OCI-M2 (cell line): ENCODE measurements around the gene TLR5.

ENCODE experiments used
- DNase-seq: peaks from one replicate; lab custom pipeline; 2025; ENCODE audit not compliant: unreplicated experiment; lab: John Stamatoyannopoulos, UW

The TLR5 gene

DNA sequence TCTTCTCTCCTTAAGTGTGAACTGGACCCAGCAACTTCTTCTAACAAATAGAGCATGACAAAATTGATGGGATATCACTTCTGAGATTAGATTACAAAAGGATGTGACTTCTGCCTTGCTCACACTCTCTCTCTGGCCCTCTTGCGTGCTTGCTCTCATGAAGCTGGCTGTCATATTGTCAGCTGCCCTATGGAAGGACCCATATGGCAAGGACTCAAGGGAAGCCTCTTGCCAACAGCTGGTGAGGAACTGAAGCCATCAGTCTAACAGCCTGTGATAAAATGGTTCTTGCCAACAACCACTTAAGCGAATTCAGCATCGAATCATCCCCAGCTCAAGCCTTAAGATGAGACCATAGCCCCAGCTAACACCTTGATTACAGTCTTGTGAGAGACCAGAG is 4.8 kb upstream of the TLR5 start:
- DNase-seq, result no peak

DNA sequence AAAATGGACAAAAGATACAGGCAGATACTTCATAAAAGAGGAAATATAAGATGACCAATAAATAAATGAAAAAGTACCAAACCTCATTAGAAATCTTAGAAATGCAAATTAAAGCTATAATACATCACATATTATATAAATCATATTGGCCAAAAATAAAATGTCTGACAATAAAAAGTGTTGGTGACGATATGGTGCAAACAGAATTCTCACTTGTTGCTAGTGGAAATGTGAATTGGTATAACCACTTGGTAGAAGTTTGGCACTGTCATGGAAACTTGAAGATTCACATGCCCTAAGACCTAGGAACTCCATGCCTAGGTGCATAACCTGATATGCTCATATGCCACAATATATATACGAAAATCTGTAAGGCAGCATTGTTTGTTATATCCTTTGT is 4.4 kb upstream of the TLR5 start:
- no peak for DNase-seq

DNA sequence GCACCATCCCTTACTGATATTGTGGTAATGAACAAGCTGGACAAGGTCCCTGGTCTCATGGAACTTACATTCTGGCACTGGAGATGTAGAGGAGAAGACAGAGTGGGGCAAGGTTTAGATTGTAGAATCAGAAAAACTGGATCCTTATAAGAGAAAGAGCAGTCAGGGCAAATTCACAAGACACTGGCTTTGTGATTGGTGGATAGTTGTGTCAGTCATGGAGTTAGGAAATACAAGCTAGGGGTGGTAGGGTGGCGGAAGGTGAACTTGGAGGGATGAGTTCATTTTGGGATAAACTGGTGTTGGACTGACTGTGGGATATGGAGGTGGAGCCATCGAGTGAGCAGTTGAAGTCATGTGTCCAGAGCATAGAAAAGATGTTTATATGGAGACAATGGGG is 3.7 kb upstream of the TLR5 start:
- no peak for DNase-seq

DNA sequence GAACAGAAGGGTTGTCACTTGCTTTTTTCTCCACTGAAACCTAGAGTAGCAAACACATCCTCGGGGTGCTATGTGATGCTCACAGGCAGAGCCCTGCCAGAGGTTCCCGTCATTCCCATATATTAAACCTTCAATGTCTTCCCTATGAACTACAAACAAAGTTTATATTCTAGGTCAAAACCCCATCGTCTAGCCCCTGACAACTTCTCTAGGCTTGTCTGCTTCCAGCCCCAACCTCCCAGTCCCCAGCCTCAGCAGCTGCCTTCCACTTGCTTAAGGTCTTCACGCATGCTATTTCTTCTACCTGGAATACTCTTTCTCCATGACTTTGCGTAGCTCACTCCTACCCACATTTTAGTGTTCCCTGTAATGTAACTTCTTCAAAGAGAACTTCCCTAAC is 1.9 kb upstream of the TLR5 start:
- no peak for DNase-seq

DNA sequence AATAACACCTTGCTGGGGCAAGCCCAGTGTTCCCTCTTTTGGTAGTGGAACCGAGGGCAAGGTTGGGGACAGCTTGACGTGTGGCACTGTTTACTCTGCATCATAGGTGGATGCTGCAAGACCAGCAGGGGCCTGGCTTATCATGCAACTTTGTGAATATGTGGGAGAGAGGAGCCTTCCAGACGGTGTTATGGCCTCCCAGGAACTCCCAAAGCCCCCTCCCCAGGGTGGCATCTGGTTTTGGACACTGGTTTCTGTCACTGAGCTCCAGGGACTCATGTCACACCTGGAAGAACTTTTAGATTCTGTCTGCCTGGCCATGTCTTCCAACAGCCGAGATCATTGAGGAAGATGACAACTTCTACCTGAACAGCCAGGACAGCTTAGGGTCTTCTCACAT is 1.4 kb upstream of the TLR5 start:
- DNase-seq, result no peak

DNA sequence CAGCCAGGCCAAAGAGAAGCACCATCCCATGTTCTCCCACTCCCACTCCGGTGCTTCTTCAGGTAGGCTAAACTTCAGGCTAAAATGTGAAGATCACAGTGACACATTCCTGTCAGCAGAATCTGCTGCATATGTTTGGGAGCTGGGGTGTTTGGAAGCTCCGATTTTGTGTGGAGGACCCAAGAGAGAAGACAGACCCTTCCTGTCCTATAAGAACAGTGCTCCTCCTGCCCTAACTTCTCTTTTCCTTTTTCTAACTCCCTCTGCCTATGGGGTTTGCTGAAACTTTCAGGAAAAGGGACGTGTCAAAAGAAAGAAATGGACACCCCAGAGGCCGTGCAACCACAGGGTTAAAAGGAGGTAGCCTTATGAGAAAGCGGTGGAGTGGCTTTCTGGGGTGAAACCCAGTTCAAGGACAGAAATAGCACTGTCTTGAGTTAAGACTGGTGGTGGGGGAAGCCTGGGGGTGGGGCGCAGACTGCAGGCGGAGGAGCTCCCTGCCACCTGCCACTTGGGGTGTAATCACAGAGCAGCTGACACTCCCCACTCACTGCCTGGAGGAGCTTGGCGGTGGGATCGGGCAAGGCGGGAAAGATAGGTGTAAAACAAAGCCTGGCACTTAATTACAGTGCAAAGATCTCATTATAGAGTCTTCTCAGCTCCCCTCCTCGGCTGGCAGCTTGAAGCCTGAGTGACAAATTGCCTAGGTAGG is 645 bp upstream of the TLR5 start:
- no peak for DNase-seq

DNA sequence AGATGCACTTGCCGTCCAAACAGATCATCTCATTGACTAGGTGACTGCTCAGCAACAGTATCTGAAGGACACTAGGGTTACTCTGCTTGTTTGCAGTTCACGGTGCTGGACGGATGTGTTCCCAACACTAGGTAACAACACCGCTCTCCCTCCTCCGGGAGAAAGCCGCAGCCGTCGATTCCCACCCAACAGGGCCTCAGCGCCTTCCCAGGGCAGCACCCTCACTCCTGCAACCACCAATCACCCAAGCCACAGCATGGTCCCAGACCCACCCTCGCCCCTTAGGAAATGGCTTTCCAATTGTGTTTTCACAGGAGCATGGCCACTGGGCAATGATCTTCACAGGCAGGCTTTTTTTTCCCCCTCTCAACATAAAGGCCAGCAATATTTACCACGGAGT is 779 bp downstream of the TLR5 start:
- no peak for DNase-seq

DNA sequence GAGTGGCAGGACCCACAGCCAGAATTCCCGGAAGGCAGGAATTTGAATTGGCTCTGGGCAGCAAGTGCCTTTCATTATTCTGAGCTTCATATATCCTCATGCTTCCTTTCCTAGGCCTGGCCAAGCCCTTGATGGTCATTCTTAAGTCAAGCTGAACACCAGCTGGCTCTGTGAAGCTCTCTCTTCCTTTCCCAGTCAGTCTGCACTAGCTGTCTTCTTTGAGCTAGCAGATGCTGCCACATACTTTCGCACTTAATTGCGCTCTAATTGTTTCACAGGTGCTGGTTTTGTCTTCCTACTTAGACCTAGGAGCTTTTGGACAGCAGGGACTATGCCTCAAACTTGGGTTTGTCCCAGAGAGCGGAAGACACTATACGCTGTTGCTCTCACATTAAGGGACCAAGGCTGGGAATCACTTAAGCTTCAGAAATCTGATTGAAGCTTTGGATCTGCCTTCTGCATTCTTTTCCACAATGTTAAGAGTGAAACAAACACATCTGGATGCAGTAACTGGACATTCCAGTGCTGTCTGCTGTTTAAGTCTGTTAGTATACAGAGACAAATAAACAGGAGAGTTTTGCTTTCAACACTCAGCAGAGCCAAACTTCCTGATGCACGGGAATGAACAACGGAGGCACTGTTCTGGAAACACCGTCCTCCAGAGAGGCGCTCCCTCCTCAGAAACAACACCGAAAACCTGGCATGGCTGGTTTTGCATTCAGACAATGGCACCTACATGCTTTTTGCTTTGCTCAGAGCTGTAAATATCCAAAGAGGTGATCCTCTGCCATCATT is 2.2 kb downstream of the TLR5 start:
- DNase-seq, result no peak

DNA sequence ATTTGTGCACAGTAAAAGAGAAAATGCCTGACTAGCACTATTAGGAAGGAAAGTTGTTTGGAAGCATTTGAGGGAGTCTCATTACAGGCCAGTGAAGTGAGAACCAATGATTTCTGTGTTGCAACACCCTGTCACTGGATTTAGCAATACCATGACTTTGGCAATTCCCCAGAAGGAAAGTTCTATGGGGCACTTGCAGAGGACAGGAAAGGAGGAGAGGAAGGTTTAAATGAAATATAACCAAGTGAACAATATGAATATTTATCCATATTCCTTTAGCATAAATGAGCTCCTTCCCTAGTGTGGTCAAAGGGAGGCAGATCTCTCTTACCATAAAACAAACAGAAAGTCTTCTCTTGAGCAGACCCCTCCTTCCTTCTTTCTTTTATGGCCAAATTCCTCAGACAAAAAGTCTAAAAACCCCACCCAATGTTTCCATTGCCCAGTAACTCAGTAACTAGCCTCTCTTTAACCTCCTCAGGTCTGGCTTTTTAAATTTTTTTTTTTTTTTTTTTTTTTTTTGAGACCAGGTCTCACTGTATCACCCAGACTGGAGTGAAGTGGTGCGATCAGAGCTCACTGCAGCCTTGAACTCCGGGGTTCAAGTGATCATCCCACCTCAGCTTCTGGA is 5.5 kb downstream of the TLR5 start:
- no peak for DNase-seq

DNA sequence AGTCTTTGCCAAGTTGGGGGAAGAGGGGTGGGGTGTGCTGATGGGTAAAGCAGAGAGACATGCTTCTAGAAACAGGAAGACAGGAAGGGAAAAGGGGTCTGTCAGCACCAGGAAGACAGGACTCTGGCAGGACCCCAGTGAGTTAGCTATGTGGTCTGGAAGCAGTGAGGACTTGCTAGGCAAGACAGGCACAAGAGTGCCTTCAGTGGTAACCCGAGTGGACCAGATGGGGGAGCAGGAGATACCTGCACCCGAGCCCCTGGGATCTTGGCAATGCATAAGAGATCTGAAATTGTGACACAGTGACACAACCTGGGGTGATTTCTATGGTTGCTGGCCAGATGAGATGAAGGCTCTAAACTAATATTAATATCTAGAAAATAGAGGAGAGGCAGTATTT is 7.0 kb downstream of the TLR5 start:
- no peak for DNase-seq

DNA sequence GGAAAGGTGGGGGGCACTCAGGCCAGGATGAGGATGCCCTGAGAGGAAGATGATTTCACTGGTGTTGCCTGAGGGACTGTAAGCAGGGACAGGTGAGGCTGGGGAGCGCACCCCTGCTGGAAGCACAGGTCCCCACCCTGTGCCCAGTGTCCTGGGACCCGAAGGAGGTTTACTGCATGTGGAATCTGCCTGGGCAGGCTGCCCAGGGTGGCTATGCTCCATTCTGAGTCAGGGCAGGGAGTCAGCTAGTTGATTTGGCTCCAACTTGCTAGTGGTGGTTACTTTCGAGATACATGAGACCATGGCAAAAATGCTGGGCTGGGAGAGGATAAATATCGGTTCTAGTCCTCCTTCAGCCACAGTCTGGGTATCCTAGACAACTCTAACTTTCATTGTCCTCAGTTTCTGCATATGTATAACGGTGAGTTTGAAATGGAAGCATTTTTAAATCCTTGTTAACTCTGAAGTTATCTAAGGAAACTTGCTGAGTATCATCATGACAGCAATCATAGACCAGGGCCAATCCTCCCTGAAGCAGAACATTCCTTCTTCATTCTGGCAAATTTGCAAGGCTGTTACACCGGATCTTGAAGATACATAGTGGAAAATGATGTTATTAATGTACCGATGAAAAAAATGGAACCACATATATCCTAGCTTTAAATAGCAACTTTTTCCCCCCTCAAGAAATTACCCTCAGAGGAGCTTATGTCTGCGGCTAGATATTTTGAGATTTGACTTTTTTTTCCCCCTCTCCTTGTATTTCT is 7.7 kb downstream of the TLR5 start:
- DNase-seq, result no peak

DNA sequence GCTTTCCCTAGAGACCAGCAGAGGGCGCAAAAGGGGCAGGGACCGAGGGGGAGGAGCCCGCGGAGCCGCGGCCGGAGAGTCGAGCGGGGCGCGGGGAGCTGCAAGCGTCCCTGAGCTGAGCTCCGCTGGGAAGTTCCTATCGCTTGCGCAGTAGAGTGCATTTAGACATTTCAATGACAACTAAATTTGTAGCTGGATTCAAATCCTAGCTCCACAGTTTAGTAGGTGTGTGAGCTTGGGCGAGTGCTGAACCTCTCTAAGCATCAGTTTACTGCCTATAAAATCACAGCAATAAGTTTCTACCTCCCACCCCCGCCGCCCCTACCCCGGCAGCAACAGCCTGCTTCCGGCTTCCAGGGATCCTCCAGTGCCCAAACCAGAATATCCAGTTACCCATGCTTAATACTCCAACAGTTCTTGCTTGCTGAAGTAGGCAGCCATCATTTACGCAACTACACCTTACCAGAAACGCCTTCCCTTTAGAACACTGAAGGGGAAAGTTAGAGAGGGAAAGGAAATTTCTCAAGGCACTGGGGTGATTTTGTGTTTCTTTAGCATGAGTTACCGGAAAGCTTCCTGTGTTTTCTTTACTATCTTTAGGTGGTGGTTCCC is 9.1 kb downstream of the TLR5 start:
- DNase-seq, result peak; percentile 4

DNA sequence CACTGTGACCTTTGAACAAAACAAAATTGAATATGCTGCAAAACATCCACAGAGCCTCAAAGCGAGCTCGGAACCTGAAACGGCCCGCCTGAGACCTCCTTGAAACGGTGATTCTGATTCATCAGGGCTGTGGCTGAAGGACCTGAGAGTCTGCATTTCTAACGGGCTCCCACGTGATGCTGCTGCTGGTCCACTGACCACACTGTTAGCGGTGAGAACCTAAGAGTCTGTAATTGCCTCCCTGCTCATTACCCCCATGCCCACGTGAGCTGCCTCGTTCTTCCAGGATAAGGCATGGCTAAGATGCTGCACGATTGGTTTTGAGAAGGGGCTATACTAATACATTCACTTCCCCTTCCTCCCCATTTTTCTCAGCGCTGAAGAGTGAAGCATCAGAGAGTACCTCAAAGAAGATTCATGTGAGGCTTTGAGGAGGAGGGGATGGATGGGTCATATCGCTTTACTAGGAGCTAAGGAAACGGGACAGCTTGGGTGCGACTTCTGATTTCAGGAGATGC is 9.7 kb downstream of the TLR5 start:
- DNase-seq, result no peak

DNA sequence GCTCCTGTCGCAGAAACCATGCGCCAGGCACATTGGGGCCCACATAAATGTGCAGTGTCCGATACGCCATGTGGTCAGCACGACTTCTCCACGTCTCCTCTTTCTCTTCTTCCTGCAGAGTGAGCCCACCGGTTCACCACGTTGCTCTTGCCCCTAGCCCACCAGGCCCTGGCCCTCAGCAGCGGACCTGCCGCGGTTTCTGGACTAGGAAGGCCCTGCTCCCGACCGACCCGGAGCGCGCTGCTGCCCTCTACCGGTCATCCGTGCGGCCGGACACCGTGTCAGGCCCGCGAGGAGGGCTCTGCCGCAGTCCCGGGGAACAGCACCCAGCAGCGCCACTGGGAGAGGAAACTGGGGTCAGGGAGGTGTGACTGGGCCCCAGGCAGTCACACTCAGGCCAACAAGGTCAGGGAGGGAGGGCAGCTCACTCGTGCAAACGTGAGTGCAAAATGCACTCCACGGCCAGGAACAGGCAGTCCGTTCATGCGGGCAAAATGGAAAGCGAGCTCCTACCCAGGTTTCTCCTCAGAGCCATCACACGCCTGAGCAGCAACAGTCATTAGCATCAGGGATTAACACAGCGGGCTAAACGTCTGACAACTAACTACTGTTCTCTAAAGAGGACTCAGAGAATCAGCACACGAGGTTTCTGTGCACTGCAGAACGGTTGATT is 13.7 kb downstream of the TLR5 start:
- no peak for DNase-seq

DNA sequence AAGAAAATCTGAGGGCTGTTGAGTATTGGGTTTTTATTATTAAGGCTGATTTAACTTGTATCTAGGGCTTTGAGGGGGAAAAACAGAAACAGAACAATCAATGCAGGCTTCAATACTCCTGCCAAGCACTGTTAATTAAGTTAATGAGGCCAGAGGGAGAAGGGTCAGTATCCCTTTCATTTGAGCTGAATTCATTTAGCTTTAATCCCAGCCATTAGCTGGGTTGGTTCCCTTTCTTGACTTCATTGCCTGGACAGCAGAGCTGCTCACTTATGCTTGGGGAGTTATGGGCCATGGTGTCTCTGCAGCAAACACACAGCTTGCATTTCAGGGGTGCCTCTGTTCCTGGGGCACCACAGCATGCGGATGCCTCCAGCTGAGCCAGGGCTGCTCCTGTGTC is 16.3 kb downstream of the TLR5 start:
- no peak for DNase-seq

DNA sequence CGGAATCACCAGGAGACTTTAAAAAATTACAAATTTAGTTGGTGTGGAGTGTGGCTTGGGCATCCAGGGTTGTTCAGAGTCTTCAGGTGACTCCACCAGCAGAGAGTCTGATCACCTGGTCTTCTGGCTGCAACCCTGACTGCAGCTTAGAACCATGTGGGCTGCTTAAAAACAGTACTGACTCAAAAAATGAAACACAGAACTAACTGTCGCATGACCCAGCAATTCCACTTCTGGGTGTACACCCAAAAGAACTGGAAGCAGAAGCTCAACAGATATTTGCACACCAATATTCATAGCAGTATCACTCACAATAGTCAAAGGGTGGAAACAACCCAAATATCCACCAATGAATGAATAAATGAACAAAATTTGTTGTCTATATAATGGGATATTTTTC is 17.3 kb downstream of the TLR5 start:
- DNase-seq, result no peak

DNA sequence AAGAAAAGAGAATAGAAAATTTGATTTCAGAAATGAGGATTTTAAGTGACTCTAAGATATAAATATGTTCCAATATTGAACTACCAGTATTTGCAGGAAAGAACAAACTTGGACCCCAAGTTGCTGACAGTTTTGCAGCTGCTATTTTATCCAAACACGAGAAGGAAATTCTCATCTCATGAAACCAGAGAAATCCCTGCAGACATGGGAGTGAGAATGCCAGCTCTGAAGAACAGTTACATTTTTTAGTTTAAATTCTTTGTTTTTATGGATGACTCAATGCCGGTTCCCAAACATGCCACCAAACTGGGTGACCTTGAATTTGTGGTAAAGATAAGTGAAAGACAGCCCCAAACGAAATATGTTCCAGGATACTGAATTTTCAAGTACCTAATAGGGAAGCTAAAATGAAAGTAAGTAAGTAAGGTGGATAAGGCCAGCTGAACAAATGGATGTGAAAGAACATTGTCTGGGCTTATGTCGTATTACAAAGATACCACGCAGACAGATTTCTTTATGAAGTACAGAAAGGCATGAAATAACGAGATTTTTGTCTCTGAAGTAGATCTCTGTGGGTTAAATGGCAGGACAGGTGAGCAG is 19.9 kb downstream of the TLR5 start:
- no peak for DNase-seq

DNA sequence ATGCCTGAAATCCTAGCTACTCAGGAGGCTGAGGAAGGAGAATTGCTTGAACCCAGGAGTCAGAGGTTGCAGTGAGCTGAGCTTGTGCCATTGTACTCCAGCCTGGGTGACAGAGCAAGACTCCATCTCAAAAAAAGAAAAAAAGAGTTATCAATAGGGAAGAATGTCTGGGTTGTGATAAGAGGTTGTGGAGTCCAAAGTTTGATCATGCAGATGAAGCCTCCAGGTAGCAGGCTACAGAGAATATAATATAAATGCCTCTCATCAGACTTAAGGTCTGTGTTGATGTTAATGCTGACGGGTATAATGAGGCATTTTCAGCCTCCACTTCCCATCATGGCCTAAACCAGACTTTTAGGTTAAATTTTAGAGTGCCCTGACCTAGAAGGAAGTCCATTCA is 24.6 kb downstream of the TLR5 start:
- no peak for DNase-seq

DNA sequence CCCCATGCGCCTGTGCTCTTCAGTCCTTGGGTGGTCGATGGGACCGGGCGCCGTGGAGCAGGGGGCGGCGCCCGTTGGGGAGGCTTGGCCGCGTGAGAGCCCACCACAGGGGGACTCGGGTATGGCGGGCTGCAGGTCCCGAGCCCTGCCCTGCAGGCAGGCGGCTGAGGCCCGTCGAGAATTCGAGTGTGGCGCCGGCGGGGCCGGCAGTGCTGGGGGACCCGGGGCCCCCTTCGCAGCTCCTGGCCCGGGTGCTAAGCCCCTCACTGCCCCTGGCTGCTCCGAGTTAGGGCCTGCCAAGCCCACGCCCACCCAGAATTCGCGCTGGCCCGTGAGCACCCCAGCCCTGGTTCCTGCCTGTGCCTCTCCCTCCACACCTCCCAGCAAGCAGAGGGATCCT is 26.1 kb downstream of the TLR5 start:
- no peak for DNase-seq

DNA sequence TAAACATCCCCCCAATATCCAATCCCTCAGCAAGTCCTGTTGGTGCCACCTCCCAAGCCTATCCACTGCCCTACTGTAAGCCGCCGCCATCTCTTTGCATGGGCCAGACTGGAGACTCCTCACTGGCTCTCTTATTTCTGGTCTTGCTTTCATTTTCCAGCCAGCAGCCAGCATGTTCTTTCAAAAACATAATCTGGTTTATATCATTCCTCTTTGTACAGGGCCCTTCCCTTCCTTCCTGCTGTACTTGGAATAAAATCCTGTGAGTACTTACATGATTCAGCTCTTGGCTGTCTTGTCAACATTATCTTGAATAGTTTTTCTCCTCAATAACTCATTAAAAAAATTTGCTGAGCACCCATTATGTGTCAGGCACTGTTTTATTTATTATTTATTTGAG is 28.2 kb downstream of the TLR5 start:
- no peak for DNase-seq
